ENCODE results near the gene DENND2A. TPM values are rescaled to one million over a fixed set of nuclear protein-coding genes. Genes with fewer than 3 reads are reported as not detected.

DENND2A gene
- total and polyA plus RNA-seq, 2 of the 4 experiments (the other 2 are of a cell fraction) = 7.5 to 10.3 TPM

DNA sequence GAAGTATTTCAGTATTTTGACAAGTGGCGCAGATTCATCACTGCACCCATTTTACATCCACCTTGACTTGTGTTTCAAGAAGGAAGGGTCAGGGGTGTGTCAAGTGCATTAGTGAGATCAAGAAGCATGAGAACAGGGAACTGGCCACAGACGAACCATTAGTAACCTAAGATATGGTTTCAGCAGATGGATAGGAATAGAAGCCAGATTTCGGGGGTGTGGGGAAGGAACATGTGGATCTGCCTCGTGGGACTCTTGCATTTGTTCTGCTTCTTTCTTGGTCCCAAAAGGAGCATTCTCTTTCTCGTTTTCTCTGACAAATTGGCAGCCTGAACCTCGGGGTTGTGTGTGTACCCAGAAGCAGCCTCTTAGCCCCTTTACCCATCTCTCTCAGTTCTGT lies 9.6 kb downstream of the DENND2A start:
- Histone ChIP-seq H3K18ac (ENCODE audit: low read depth, low read length) (no peak overlapping the region), H2AK9ac (replicated peaks; ENCODE audit: low read depth, low read length, poor library complexity) (peak overlapping the region; percentile 37), H3K23ac (ENCODE audit: low read depth, low read length) (peak overlapping the region; percentile 31; the same call in 1 of the 2 replicates), H3K14ac (replicated peaks; ENCODE audit: low read depth, low read length) (peak overlapping the region; percentile 32; the same call in 1 of the 2 replicates), H3K27me3 (ENCODE audit: control insufficient read depth, insufficient read depth, low read length) (no peaks in the 10 kb centered on the region), H3K9ac (ENCODE audit: low read depth, low read length) (no peak overlapping the region), H4K5ac (ENCODE audit: low read depth, low read length) (no peak overlapping the region), H2BK120ac (ENCODE audit: low read depth, low read length) (no peak overlapping the region), H2BK15ac (ENCODE audit: low read depth, low read length) (0 out of 3 replicates have a peak overlapping the region, but pooled peaks have one; percentile 25), H3K4me3 (ENCODE audit: insufficient read depth, low read depth, low read length) (no peak overlapping the region), H2AK5ac (ENCODE audit: low read depth, low read length) (0 out of 2 replicates have a peak overlapping the region, but pooled peaks have one; percentile 43), H3K4me1 (ENCODE audit: control insufficient read depth, insufficient read depth, low read length) (peaks cover 14% of the 10 kb centered on the region), H4K20me1 (ENCODE audit: insufficient read depth, low read length) (peaks cover 22% of the 10 kb centered on the region; the same call in 1 of the 2 replicates), H2AFZ (replicated peaks; ENCODE audit: low read length, poor library complexity) (no peak overlapping the region), H3K79me1 (ENCODE audit: low read depth in 1 of 2, low read length in 2 of 2) (peaks cover 28 to 62% of the 10 kb centered on the region in 2 experiments), H3K27ac (ENCODE audit: insufficient read depth, low read length) (no peak overlapping the region), H3K9me1 (ENCODE audit: insufficient read depth, low read length) (peaks cover 24% of the 10 kb centered on the region; the same call in 1 of the 2 replicates), H3K36me3 (ENCODE audit: control insufficient read depth, insufficient read depth, low read length) (peaks cover 7% of the 10 kb centered on the region), H3K4me2 (ENCODE audit: low read depth, low read length) (no peak overlapping the region), H2BK20ac (ENCODE audit: low read depth, low read length) (no peak overlapping the region), H2BK5ac (ENCODE audit: low read depth, low read length, poor library complexity, severe bottlenecking) (no peak overlapping the region), H4K91ac (ENCODE audit: insufficient read depth, low read depth, low read length) (no peak overlapping the region; the same call in 1 of the 2 replicates), H4K8ac (ENCODE audit: low read depth in 2 of 2, low read length in 2 of 2) (no peak overlapping the region), H3K9me3 (ENCODE audit: control insufficient read depth, insufficient read depth, low read length) (no peaks in the 10 kb centered on the region), H3K4ac (ENCODE audit: low read depth, low read length) (peak overlapping the region; percentile 25), H3K56ac (ENCODE audit: extremely low read depth, insufficient read depth, low read length) (no peak overlapping the region)
- in situ Hi-C loops (cut with MboI; ENCODE audit: low sequenced_read_pairs) = no loop called here
- DNase-seq (no peak), ATAC-seq (ENCODE audit: low read depth) (no peak)
- TF ChIP-seq, protein P1, sequence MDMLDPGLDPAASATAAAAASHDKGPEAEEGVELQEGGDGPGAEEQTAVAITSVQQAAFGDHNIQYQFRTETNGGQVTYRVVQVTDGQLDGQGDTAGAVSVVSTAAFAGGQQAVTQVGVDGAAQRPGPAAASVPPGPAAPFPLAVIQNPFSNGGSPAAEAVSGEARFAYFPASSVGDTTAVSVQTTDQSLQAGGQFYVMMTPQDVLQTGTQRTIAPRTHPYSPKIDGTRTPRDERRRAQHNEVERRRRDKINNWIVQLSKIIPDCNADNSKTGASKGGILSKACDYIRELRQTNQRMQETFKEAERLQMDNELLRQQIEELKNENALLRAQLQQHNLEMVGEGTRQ (IDR thresholded peaks at IDR 0.05; ENCODE audit: low read depth, low read length) = no peak
- no peak for TF ChIP-seq MAZ (IDR thresholded peaks at IDR 0.05; ENCODE audit: borderline replicate concordance, low read depth, low read length)
- intact Hi-C loops (cut with micrococcal nuclease) = no loop called here
- no TSS peak for BruUV-seq (replicated peaks)
- ChIA-PET CTCF (interaction anchor here (0.8 kb wide), 1 partner anchor 28 kb away, joined by 3 read pairs; no protein-coding TSS in a partner anchor), POLR2A (ENCODE audit: unreplicated experiment) (interaction anchor here (0.5 kb wide), 1 partner anchor 18 kb away, joined by 3 read pairs; no protein-coding TSS in a partner anchor)
- dilution Hi-C loops (cut with HindIII; ENCODE audit: low sequenced_read_pairs, unreplicated experiment) = no loop called here
- WGBS, 2 experiments (ENCODE audit: extremely low coverage in 2 of 2, insufficient read length in 1 of 2) = no CpG with 5 or more reads among the region's 6 CpGs

All from IMR-90 (cell line).